Medulla oblongata (tissue), 1 donor: ENCODE data around the gene CIAO1.

ENCODE experiments used
- DNase-seq: peaks from one replicate; pipeline ENCODE4 v3.0.0-alpha.2; 2015; ENCODE audit errors: extremely low spot score

The CIAO1 gene

DNA sequence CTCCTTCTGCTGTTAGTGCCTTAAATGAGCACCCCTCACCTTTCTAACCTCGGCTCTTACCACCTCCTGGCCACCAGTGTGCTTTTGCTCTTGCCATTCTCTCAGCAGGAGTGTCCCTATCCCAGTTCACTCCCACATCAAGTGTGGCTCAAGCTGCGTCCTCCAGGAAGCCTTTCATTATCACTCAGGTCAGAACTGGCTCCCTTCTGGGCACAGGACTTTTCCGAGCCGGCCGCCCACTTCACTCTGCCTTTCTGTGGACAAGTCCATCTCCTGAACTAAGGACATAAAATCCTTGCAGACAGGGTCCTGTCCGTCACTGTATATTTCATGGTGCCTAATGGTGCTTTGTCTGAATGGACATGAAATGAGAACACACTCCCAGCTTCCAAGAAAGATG is 15.8 kb upstream of the CIAO1 start:
- no peak for DNase-seq

DNA sequence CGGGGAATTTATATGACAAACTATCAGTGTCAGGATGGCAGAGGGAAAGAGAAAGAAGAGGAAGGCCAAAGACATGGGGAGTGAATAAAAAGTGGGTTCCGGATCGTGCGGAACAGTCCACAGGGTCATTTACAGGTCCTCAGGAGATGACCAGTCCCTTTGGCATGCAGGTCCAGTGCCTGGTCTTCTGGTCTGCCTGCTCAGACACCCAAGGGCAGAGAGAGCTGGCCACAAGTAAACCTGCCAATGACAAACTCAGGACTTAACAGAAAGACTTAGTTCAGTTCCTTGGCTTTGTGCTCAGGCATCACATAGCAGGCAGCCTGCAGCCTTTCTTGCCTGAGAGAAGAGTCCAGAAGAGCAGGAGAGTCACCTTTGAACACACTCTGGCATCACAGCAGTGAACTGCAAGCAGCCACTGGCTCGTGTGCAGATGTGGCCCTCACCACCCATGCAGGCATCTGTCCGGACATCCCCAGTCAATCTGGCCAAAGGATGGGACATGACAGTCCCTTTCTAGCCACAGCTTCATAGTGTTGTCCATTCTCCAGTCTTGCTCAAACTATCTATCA is 14.2 kb upstream of the CIAO1 start:
- peak; percentile 77 for DNase-seq

DNA sequence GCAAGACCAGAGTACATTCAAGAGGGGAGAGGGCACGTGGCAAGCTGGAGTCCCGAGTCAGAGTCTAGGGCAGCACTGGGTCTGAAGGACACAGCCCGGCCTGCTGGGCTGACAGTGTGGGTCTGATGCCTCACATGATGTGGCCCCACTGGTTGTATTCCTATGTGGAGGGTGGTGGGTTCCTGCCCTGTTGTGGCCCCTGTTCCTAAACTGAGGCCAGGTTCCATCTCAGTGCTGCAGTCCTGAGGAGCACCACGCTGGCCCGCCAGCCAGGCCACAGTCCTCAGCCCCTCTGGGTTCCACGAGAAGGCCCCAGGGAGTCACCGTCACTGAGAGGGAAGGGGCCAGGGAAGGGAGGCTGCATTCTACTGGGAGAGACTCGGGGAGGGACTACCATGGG is 13.5 kb upstream of the CIAO1 start:
- DNase-seq, result no peak

GRCh38 chr2:96253006-96253405 is 13.0 kb upstream of the CIAO1 start:
- no peak for DNase-seq

GRCh38 chr2:96254571-96254970 is 11.5 kb upstream of the CIAO1 start:
- no peak for DNase-seq

DNA sequence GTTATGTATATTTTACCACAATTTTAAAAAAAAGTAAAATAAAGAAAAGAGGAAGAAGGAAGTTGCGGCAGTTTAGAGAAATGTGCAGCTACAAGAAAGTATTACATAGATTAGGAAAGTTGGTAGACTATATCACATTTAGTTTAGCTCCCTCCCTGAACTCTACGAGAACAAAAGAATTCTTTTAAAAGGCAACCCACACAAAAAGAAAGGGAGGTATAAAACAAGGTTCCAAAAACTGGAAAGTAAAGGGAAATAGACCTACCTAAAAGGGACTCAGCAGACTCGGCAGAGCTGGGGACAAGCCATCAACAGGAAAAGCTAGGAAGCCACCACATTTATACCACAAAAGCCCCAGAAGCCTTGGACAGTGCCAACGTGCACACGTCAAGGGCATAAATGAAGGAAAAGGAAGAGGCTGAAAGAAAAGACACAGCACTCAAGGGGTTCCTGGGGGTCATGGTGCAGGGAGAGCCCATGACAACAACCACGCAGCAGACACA is 9.4 kb upstream of the CIAO1 start:
- no peak for DNase-seq

DNA sequence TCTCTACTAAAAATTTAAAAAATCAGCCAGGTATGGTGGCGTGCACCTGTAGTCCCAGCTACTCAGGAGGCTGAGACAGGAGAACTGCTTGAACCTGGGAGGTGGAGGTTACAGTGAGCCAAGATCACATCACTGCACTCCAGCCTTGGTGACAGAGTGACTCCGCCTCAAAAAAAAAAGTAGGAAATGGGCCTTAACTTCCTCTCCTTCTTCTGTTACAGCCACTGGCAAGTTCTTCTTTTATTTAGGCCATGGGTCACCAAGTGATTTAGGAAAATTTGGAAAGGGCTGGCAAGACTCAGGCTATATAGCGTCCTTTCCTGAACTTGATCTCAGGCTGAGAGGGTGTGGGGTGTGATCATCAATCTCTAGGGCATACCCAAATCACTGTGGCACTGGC is 8.3 kb upstream of the CIAO1 start:
- DNase-seq, result peak; percentile 46

- DNase-seq, result peak; percentile 35
Observed at GRCh38 chr2:96258166-96259022, 7.6 kb upstream of the CIAO1 start.

- no peak for DNase-seq
Observed at GRCh38 chr2:96259497-96259921, 6.5 kb upstream of the CIAO1 start.

GRCh38 chr2:96260387-96261260 is 5.4 kb upstream of the CIAO1 start:
- DNase-seq, result peak; percentile 73

GRCh38 chr2:96261328-96262003 is 4.6 kb upstream of the CIAO1 start:
- no peak for DNase-seq

- DNase-seq, result no peak
Observed at GRCh38 chr2:96262306-96262705, 3.7 kb upstream of the CIAO1 start.

GRCh38 chr2:96264086-96264485 is 1.9 kb upstream of the CIAO1 start:
- DNase-seq, result no peak

DNA sequence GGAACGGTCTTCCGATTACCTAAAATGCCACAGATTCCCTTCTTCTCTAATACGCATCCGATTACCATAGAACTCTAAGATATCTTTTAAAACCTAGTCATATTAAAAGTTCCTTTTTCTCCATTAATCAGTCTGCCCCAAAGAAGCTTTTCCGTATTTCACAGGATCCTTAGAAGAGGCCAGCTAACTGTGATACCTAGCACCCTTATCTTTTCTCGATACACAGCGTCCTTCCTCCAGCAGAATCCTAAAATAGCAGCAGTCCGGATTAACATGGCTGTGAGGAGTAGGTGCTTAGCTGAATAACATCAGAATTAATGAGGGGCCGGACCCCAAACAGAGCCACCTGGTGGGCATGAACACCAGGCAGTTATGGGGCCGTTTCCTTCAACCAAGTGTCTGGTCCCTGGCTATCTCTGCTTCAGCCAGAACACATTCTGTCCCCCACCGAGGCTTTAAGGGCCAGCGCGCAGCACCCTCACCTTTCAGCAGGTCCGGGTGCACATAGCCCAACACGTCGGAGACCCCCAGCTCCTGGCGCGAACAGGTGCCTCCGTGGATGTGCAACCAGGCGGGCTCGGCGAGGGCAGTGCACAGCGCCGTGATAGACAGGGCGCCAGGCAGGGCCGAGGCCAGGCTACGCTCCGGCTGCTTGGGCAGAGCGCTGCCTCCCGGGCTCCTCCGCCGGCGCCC is 1.2 kb upstream of the CIAO1 start:
- DNase-seq, result peak; percentile 37

- DNase-seq, result no peak
Observed at GRCh38 chr2:96265349-96265839, 631 bp upstream of the CIAO1 start.

DNA sequence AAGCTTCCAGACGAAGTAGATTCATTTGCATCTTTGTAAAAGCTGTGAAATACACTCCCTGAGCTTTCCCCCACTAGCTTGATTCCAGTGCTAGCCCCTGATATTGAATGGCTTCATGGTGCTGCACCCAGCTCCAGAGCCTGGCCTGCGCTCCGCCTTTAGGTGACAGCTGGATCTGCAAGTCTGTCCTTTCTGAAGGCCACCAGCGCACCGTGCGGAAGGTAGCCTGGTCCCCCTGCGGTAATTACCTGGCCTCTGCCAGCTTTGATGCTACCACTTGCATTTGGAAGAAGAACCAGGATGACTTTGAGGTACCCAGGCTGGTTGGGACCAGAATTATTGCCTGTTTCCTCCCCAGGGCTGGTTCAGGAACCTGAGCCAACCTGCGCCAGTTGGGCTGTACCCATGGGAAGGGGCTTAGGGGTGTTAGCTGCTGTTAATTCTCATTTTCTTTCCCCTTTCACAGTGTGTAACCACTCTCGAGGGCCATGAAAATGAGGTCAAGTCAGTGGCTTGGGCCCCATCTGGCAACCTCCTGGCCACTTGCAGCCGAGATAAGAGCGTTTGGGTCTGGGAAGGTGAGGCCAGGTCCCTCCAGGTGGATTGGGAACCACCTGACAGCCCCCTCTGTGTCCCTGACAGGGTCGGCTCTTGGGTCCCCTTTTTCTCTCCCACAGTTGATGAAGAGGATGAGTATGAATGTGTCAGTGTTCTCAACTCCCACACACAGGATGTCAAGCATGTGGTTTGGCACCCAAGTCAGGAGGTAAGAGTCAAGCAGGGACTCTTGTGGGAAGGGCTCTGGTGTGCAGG is 1.3 kb downstream of the CIAO1 start:
- DNase-seq, result no peak

DNA sequence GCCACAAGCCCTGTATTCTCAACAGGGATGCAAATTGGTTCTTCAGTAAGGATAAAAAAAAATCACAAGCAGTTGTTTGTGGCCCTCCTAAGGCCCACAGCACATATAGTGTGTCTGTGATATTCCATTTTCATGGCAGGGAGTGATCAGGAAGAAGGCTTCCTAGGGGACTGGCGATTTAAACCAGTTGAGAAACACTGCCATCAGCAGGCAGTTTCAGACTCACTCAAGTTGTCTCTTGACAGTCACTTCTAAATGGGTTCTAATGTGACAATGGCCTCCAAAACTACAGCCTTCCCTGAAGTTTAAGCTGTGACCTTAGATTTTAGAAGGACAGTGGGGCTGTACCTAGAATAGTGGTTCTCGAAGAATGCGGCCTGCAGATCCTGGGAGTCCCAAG is 6.0 kb downstream of the CIAO1 start:
- no peak for DNase-seq

DNA sequence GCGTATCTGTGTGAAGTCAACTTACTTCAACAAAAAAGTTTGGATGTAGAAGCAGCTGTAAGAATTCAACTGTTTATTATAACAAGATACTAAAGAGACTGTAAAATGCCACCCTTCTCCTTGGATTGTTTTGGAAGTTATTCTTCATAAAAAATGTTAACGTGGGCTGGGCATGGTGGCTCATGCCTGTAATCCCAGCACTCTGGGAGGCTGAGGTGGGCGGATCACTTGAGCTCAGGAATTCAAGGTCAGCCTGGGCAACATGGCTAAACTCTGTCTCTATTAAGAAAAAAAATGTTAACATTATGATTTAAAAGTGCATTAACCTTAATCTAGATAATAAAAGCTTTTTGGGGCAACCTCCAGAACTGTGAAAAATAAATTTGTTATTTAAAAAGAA is 7.7 kb downstream of the CIAO1 start:
- DNase-seq, result no peak

GRCh38 chr2:96274355-96275056 is 8.5 kb downstream of the CIAO1 start:
- no peak for DNase-seq
